Measurements from ENCODE around the gene KBTBD6.

The KBTBD6 gene

GRCh38 chr13:41156620-41157019, 24.0 kb upstream of the KBTBD6 start:
- Histone ChIP-seq H3K4me1 (ENCODE audit: control insufficient read depth, insufficient read depth, low read length) (no peaks in the 10 kb centered on the region), H3K36me3 (ENCODE audit: control insufficient read depth in 2 of 2, insufficient read depth in 1 of 2, low read length in 2 of 2) (no peaks in the 10 kb centered on the region), H3K9me3 (ENCODE audit: control insufficient read depth, insufficient read depth, low read depth, low read length) (no peaks in the 10 kb centered on the region), H3K27ac (ENCODE audit: extremely low read depth, low read depth, low read length) (no peak overlapping the region), H3K4me3 (ENCODE audit: low read depth, low read length) (no peak overlapping the region)
- TF ChIP-seq ZNF785 (tag by site-specific recombination; IDR thresholded peaks at IDR 0.05) (no peak), ZNF449 (tag by site-specific recombination; IDR thresholded peaks at IDR 0.05) (no peak), ZNF707 (tag by site-specific recombination; IDR thresholded peaks at IDR 0.05) (no peak), MZF1 (tag by site-specific recombination; IDR thresholded peaks at IDR 0.05; ENCODE audit: borderline replicate concordance) (no peak), GLIS1 (tag by site-specific recombination; IDR thresholded peaks at IDR 0.05) (no peak), PBX3 (CRISPR knock-in tag; IDR thresholded peaks at IDR 0.05) (no peak), BCL6B (tag by site-specific recombination; IDR thresholded peaks at IDR 0.05) (no peak), KLF16 (tag by site-specific recombination; IDR thresholded peaks at IDR 0.05) (no peak), ZNF645 (tag by site-specific recombination; IDR thresholded peaks at IDR 0.05) (no peak), ZNF837 (tag by site-specific recombination; IDR thresholded peaks at IDR 0.05) (no peak), ZNF48 (tag by site-specific recombination; IDR thresholded peaks at IDR 0.05) (no peak), ZNF148 (tag by site-specific recombination; IDR thresholded peaks at IDR 0.05; ENCODE audit: borderline replicate concordance) (no peak), KLF10 (tag by site-specific recombination; IDR thresholded peaks at IDR 0.05) (no peak), ZSCAN5A (tag by site-specific recombination; IDR thresholded peaks at IDR 0.05) (no peak), YY2 (tag by site-specific recombination; IDR thresholded peaks at IDR 0.05) (no peak), PRDM2 (tag by site-specific recombination; IDR thresholded peaks at IDR 0.05; ENCODE audit: borderline replicate concordance) (no peak), REPIN1 (tag by site-specific recombination; IDR thresholded peaks at IDR 0.05; ENCODE audit: low read depth) (no peak)
- CTCF ChIA-PET, result no interaction called here
- POLR2A ChIA-PET, result no interaction called here
